Activated CD4-positive, CD25-positive, alpha-beta regulatory T cell (primary cell): Measurements from ENCODE around the gene FGF12.

Source experiments
- DNase-seq, 4 experiments: peaks; one replicate each; lab custom pipeline; 2025; lab: John Stamatoyannopoulos, UW

FGF12 gene

GRCh38 chr3:192494174-192494573 lies 233.2 kb downstream of the FGF12 start:
- no peak for DNase-seq

- no peak for DNase-seq
These were observed 236.6 kb downstream of the FGF12 start for GRCh38 chr3:192490720-192491119.

GRCh38 chr3:192489579-192489978 lies 237.8 kb downstream of the FGF12 start:
- no peak for DNase-seq

GRCh38 chr3:192487033-192487432 lies 240.3 kb downstream of the FGF12 start:
- no peak for DNase-seq

- DNase-seq = no peak
These were observed 244.5 kb downstream of the FGF12 start for GRCh38 chr3:192482809-192483208.

GRCh38 chr3:192482391-192482790 lies 244.9 kb downstream of the FGF12 start:
- no peak for DNase-seq

- DNase-seq = no peak
These were observed 245.7 kb downstream of the FGF12 start for GRCh38 chr3:192481638-192482037.

GRCh38 chr3:192467230-192468140 lies 259.9 kb downstream of the FGF12 start:
- DNase-seq = peak in 2 of 4 experiments; percentile 2 to 4

GRCh38 chr3:192449036-192449435 lies 278.3 kb downstream of the FGF12 start:
- DNase-seq = no peak

- no peak for DNase-seq
These were observed 281.3 kb downstream of the FGF12 start for GRCh38 chr3:192445770-192446644.

GRCh38 chr3:192444791-192445106 lies 282.6 kb downstream of the FGF12 start:
- DNase-seq = no peak

- peak in 1 of 4 experiments; percentile 12 for DNase-seq
These were observed 283.1 kb downstream of the FGF12 start for GRCh38 chr3:192444096-192444790.

GRCh38 chr3:192435241-192435640 lies 292.1 kb downstream of the FGF12 start:
- no peak for DNase-seq

GRCh38 chr3:192434186-192434585 lies 293.2 kb downstream of the FGF12 start:
- DNase-seq = no peak

- no peak for DNase-seq
These were observed 293.6 kb downstream of the FGF12 start for GRCh38 chr3:192433704-192434103.

- no peak for DNase-seq
These were observed 304.4 kb downstream of the FGF12 start for GRCh38 chr3:192422997-192423342.

- no peak for DNase-seq
These were observed 304.9 kb downstream of the FGF12 start for GRCh38 chr3:192422321-192422996.

GRCh38 chr3:192419312-192419711 lies 308.0 kb downstream of the FGF12 start:
- DNase-seq = no peak

GRCh38 chr3:192417559-192418055 lies 309.7 kb downstream of the FGF12 start:
- no peak for DNase-seq

- DNase-seq = no peak
These were observed 310.3 kb downstream of the FGF12 start for GRCh38 chr3:192417017-192417416.

- DNase-seq = no peak
These were observed 313.9 kb downstream of the FGF12 start for GRCh38 chr3:192413461-192413860.

GRCh38 chr3:192410684-192410960 lies 316.7 kb downstream of the FGF12 start:
- DNase-seq = no peak
